SKM-1 treated with dmso at 0.1 percent for 144 hours (cell line): Measurements from ENCODE around the gene CAPN2.
"Not testable (repeated sequence)": the region's sequence is repeated elsewhere in the genome, so short reads cannot be mapped to it uniquely, and the experiment has no call there.

Source experiments
- DNase-seq: peaks from one replicate; lab custom pipeline; 2025; ENCODE audit not compliant: unreplicated experiment; lab: John Stamatoyannopoulos, UW

Gene CAPN2

DNA sequence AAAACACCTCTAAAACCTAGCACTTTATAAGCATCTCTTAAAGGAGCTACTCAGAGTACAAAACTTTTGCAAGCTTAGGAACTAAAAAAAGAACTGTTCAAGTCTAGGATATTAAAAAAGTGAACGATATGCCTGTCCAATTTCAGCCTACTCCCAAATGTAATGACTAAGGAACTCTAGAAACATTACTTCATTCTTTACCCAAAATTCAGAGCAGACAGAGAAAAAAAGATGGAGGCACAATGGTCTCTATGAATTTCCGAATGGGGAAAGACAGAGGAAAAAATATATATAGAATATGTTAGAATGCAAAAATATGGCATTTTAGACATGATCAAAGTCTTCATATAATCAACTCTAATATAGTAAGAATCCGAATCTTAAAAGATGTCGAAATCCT lies 72.2 kb downstream of the CAPN2 start:
- no peak for DNase-seq

DNA sequence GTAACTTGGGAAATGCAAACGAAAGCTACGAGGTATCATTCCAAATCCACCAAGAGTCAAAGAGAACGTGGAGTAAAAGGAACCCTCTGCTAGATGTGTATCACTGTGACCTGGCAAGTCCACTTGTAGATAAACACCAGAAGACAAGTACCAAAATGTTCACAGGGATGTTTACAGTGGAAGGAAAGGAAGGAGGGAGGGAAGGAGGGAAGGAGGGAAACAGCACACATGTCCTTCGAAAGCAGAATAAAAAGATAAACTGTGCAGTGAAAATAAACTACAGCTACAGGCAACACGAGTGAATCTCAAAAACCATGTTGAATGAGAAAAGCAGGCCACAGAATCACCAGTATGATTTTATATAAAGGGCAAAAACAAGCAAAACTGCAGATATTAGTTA lies 73.5 kb downstream of the CAPN2 start:
- no peak for DNase-seq

DNA sequence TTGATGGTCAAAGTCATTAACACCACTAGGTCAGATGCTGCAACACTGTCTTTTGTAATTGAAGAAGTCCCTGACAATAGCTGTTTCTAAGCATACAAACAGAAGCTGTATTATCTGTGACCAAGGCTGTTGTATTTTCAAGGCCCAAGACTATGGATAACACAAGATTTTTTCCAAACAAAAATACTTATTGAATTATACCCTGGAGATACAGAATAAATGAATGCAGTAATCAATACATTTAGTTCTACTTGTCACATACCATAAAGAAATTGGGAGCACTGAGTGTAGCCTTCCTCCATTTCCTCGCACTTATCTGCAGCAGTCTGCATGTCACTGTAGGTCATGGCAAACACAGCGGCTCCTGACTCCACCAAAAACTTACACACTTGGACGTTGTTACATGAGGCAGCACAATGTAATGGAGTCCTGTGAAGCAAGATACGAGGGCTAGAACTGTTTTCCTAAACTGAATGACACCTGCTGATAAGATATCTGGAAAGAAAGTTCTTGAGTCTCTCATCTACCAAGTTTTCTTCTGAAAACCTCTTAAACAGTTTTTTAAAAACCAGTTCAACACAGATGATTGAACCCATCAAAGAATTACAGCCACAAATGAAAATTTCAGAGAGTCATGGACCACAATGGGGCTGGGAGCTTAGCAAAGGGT lies 76.5 kb downstream of the CAPN2 start:
- no peak for DNase-seq

DNA sequence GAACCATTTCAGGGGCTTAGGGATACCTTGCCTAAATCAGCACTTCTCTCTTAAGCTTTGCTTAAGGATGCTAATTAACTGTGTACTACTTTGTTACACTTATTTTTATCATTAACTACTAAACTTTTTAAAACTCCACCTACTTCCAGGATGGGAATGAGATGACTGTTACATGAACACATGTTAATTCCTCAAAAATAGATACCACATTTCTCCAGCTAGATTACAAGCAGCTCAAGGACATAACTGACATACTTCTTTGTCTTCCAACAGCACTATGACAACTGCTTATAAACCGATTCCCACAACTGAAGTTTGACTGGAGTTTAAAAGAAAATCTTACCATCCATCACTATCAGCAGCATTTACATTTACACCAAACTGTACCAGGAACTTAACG lies 79.7 kb downstream of the CAPN2 start:
- DNase-seq = no peak

DNA sequence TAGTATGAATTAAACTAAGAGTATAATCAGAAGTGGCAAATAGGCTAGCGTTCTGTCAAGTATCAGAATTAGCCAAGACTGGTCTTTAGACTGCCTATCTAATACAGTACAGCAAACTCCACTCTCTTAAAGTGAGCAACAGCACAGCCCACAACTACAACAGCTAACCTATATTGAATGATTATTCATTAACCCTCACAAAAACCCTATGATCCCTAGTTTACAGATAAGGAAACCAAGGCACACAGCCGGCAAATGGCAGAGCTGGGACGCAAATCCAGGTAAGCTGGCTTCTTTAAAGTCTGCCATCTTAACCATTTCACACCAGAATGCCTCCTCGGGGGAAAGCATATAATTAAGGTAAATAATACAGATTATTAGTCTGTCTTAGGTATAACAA lies 81.4 kb downstream of the CAPN2 start:
- DNase-seq = no peak

DNA sequence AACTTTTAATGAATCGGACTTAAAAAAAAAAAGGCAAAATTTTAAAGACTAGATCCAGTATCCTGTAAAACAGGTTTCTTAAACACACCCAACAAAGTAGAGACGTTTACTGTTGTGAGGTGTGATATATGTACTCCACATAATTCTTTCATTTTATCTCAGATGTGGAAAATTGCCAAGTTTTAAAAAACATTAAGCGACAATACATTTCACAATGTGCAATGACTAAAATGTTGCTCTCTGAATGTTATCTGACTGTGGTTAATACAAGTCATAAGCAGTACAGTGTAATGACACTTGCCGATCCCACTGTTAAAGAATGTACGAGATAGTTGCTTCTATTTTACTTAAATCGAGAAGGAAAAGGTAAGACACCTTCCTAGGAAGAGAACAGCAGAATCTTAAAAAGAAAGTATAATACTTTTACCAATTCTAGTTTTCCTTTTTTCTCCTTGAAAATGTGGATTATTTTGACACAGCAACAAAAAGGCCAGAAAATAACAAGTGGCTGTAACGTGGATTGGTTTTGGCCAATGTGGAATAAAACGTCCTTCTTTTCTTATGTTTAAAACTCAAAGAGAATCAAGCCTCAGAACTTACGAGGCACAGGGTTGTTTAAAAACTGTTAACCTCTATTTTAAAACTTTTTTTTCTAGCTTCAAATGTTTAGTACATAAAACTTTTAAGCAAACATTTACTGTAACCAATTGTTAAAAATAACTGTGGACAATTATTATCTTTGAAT lies 82.0 kb downstream of the CAPN2 start:
- no peak for DNase-seq

DNA sequence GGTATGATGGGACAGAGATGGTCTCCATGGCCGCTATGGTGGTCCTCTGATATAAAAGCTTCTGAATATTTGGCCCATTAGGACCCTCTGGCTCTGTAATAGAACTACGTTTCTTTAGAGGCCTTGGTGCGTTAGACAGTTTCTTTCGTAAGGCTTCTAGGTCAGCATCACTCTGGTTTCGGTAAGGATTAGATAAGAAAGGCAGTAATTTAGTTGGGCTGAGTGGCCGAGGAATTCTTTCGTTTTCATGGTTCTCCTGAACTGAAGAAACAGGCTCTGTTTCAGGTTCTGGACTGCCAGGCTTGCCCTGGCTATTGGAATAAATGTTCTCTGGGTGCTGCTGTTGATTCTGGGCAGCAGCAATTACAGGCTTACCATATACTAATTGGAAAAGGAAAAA lies 83.9 kb downstream of the CAPN2 start:
- DNase-seq = no peak

DNA sequence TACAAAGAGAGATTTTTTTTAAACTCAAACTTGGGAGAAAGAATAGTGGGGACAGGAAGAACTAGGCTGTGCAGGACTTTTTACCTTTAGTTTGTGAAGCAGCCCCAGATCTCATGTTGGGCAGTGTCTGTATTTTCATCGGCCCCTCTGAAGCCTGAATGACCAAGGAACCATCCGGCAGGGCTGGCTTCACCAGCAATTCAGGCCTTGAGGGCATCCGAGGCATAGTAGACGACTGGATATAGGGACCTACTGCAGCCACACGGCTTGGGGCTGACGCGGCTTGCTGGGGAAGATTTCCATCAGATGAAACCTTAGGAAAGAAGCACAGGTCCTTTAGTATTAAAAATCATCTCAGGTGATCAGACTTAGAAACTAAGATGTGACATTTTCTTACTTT lies 89.7 kb downstream of the CAPN2 start:
- DNase-seq = no peak

DNA sequence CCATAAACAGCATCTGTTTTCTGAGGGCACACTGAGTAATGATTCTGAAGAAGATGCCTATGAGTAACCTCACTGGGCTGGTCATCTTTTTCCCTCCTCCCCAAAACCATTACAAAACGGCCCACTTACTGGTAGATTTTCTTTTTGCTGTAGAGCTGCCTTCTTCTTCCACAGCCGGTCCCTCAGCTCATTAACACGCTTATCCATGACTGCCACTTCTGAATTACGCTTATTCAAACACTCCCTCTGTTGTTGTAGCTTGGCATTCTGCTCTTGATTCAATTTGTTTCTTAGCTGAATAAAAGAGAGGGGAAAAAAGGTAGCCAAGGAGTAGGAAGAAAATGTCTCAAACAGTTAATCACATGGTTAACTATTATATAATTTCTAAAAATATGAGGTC lies 90.3 kb downstream of the CAPN2 start:
- no peak for DNase-seq

DNA sequence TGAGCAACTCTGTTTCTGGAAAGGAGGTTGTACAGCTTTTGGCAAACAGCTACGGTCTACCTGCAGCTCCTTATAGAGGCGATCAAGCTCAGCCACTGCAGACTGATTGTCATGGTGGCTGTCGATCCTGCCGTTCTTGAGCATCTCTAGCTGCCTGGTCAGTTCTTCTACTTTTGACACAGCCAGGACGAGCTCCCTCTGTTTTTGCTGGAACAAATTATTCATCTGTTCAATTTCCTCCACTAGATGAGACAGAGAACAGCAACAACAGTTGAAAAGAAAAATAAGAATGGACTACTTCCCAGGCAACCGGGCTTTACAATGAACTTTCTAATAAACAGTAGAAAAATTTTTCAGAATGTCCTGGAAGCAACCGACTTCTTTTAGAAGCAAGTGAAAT lies 90.9 kb downstream of the CAPN2 start:
- DNase-seq = no peak

DNA sequence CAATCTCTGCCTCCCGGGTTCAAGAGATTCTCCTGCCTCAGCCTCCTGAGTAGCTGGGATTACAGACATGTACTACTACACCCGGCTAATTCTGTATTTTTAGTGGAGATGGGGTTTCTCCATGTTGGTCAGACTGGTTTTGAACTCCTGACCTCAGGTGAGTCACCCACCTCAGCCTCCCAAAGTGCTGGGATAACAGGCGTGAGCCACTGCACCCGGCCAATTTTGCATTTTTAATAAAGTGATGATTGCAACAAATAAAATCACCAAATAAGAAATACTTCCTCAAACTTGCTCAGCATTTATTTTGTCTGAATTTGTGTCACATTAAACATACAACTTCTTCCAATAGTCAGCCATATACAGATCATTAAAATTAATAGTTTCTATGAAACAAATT lies 97.6 kb downstream of the CAPN2 start:
- DNase-seq = not testable (repeated sequence)

DNA sequence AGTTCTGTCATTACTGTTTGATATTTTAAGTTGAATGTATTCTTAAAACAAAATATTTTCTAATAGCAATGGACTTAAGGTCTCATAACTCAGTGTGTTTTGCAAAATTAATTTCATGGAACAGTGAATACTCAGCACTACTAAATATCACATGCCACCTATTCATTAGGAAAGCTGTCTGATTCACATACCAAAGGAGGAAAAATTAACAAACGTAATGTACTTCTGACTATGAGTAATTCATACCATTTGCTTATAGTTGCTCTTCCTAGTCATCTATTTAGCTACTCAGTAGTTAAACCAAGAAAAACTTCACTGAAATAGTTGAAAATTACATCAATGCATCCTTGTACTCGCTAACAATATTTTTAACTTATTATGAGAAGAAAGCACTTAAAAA lies 98.2 kb downstream of the CAPN2 start:
- no peak for DNase-seq

DNA sequence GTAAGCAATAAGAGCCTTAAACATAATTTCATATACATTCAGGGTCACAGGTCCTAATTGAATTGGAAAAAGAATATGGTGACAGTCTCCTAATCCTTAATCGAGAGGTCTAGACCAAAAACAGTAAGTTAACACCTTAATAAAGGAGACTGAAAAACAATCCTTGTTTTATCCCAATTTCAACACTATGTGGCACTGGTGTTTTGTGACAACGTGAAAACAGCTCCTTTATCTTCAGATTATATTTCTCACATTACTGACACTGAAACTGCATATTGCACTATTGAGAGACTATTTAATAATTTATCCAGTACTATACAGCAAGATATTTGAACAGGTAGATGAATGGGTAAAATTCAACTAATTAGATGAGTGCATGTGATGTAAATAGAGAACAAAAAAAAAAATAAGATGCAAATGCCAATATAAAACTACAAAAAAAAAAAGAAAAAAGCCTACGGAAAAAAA lies 99.3 kb downstream of the CAPN2 start:
- peak; percentile 40 for DNase-seq

DNA sequence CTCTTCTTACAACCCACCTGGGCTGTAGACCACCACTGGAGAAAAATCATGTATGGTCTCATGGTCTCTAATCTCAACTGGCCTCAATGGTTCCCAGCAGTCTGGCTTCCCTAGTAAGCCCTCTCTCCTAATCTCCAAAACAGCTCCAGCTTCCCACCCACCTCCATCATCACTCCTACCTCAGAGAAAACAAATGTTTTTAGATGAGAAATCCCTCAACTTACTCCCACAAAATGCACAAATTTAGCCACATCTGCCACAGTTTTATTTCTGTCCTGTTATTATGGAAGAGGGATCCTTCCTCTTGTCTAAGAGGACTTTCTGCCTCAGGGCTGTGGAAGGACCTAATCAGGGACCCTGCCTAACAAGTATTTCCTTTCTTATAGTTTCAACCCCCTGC lies 101.3 kb downstream of the CAPN2 start:
- DNase-seq = no peak

DNA sequence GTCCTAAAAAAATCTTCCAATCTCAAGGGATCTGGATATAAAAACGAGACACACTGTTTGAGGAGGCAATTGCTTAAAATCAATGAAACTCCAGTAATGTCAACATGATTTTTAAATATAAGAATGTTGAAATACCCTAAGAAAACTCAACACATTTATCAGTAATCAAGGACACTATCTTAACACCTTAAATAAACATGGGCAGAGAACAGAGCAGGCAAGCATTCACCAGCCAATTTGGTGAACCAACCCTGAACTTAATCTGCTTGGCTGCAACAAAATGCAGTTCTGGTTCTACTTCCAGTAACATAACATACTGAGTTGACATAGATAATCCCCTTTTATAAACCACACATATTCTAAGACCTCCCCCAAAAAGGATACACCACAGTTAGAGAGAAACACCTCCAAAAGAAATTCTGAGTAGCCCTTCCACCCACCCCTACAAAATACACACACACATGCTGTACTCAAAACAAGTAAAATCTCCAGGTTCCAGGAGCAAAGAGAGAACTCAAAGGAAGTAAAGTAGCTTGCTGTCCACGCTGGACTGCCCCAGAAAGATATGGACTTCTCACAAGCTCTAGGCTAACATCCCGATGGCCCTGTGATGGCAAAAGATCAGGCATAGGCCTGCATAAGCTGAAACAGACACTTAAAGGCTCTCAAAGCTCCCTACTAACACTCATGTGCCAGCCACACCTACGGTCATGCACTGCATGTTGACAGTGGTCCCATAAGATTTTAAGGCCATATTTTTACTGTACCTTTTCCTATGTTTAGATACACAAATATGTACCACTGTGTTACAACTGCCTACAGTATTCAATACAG lies 102.9 kb downstream of the CAPN2 start:
- DNase-seq = no peak

DNA sequence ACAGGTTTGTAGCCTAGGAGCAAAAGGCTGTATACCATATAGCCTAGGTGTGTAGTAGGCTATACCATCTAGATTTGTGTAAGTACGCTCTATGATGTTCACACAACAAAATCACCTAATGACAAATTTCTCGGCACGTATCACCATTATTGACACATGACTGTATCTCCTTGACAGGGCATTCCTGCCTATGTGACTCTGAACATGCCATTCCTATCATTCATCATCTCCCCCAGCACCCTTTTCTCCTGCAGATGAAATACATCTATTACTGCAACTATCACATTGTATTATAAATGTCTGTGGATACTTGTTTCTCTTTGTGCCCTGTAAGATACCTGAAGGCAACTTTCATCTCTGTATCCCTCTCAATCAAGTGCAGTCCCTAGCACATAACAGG lies 103.5 kb downstream of the CAPN2 start:
- no peak for DNase-seq

DNA sequence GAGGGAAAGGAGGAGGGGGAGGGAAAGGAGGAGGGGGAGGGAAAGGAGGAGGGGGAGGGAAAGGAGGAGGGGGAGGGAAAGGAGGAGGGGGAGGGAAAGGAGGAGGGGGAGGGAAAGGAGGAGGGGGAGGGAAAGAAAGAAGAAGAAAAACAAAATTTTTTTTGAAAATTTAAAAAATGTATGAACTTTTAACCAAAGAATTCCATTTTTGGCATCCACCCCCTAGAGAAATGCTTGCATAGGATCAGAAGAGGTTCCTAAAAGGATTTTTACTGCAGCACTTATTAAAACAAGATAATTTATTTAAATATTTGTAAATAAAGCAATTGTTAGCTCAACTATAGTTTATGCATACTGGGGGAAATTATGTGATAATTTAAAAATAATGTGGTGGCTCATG lies 104.9 kb downstream of the CAPN2 start:
- not testable (repeated sequence) for DNase-seq

DNA sequence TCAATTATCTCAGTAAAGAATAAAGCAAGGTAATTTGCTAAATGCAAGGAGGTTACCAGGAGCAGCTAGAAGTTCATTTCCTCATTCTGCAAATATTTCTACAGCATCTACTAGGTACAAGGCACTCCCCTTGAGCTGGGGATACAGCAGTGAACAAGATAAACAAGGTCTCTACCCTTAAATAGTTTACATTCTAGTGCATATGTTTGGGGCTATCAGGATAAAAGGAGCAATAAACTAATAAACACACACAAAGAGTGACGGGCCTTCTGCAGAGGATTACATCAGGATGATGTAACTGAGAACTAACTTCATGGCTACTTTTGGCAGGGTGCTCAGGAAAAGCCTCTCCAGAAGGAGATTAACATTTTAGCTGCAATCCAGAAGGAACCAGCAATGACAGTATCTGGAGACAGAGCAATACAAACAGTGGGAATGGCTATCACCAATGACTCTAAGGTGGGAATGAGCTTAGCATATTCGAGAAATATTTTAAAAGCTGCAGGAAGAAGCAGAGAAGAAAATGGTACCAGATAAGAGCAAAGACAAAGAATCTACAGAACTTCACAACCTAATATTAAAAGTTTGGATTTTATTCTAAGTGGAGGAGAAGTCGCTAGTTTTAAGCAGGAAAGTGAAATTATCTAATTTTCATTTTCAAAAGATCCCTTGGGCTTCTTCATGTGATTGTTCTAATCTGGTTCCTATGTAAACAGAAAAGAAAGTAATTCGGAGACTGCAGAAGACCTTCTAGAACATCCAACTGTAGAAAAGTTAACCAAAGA lies 107.6 kb downstream of the CAPN2 start:
- no peak for DNase-seq

DNA sequence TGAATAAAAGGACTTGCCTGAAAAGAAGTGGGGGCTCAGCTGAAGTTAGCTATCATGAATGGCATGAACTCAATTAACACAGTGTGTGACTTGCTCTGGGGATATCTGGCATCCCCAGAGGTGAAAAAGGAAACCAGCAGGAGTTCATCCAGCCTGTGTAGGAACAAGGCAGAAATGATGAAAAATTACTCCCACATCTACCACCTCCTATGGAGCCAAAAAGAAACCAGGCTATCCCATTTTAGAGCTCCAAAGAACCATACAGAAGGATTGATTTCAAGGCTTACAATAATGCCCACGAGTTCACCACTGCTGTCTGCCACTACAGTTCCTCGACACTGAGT lies 108.1 kb downstream of the CAPN2 start:
- DNase-seq = no peak

DNA sequence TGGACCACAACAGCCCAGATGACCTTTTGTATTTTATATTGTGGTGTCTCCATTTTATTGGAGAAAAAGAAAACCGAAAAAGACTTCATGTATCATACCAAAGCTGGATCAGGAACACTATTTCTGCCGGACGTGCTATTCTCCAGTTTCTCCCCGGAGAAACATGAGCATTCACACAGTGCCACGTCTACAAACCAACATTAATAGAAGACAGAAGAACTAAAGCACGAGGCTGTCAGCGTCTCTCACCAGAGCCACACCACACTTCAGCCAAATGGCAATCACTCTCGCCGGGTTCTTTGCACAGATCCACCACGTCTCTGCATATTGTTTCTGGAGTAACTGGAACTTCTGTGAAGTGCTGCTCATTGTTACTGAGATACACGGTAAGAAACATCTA lies 108.6 kb downstream of the CAPN2 start:
- DNase-seq = no peak

DNA sequence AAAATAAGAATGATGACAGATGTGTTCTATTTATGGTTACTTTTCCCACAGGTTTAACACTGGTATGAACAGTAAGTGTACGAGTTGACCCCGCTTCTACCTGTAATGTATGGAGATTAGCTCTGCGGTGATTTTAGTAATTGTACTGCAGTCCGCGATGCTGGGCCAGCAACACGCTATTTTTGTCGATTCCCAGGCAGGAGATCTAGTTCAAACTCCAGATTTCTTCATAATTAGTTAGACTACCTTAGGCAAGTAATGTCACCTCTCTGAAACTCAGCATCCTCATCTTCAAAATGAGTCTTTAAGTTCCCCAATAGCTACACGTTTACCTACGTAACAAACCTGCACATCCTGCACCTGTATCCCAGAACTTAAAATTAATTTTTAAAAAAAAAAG lies 111.9 kb downstream of the CAPN2 start:
- DNase-seq = no peak
